HAP-1 (cell line): ENCODE measurements around the gene ZNF418.
"Not testable (repeated sequence)": the region's sequence is repeated elsewhere in the genome, so short reads cannot be mapped to it uniquely, and the experiment has no call there.

Experiments used
- DNase-seq, 2 experiments: peaks; one replicate each; pipeline ENCODE4 v3.0.0-alpha.2; 2016 to 2020; ENCODE audit warnings: low spot score in 2 of 2
- H3K27me3 ChIP-seq: fragments of 250-450 bp; sonication (Bioruptor Pico); 2 replicates; pipeline ENCODE4 v1.5.1; 2020; ENCODE audit warnings: low read depth, mild to moderate bottlenecking, moderate library complexity
- H3K36me3 ChIP-seq: fragments of 250-450 bp; sonication (Bioruptor Pico); replicated peaks from 2 replicates; pipeline ENCODE4 v1.5.1; 2020; ENCODE audit warnings: mild to moderate bottlenecking
- H3K4me1 ChIP-seq: fragments of 250-450 bp; sonication (Bioruptor Pico); 2 replicates; pipeline ENCODE4 v1.5.1; 2020; ENCODE audit warnings: mild to moderate bottlenecking
- H3K4me3 ChIP-seq: fragments of 250-450 bp; sonication (Bioruptor Pico); 2 replicates; pipeline ENCODE4 v1.5.1; 2020; ENCODE audit warnings: mild to moderate bottlenecking, moderate library complexity
- H3K9me3 ChIP-seq: fragments of 250-450 bp; sonication (Bioruptor Pico); 2 replicates; pipeline ENCODE4 v1.5.1; 2020; ENCODE audit warnings: mild to moderate bottlenecking, moderate library complexity
- in situ Hi-C: fragments of 300-500 bp; cut with MboI; formaldehyde crosslinking; loops from 3 replicates; pipeline ENCODE4 v1.14.3; 2020; ENCODE audit warnings: low sequenced_read_pairs, inconsistent platforms, mixed read lengths

The ZNF418 gene

GRCh38 chr19:57873883-57874799, 61.1 kb downstream of the ZNF418 start:
- H3K4me1 ChIP-seq, DNase-seq, in situ Hi-C loops, H3K36me3 ChIP-seq, H3K27me3 ChIP-seq, H3K4me3 ChIP-seq: not testable (repeated sequence)
- peaks cover 27% of the 10 kb centered on the region for H3K9me3 ChIP-seq

- Histone ChIP-seq H3K9me3 (peaks cover 35% of the 10 kb centered on the region), H3K36me3 (peaks cover 10% of the 10 kb centered on the region), H3K4me3 (no peak overlapping the region), H3K4me1 (no peaks in the 10 kb centered on the region), H3K27me3 (no peaks in the 10 kb centered on the region)
- no peak for DNase-seq
- in situ Hi-C loops: no loop called here
These were observed 62.8 kb downstream of the ZNF418 start for GRCh38 chr19:57872450-57872849.
